GM12801 (cell line): ENCODE results near the gene CCDC51.

Experiments
- CTCF ChIP-seq: IDR thresholded peaks from one replicate; pipeline ENCODE4 v1.5.1; 2011; ENCODE audit warnings: control low read depth; ENCODE audit not compliant: insufficient read length; ENCODE audit errors: extremely low read depth

Gene CCDC51

GRCh38 chr3:48404440-48405342 is 35.2 kb downstream of the CCDC51 start:
- TF ChIP-seq CTCF, result no peak

GRCh38 chr3:48403533-48404439 is 36.1 kb downstream of the CCDC51 start:
- TF ChIP-seq CTCF, result no peak

- TF ChIP-seq CTCF, result no peak
Measured at GRCh38 chr3:48402907-48403306, 37.0 kb downstream of the CCDC51 start.

- TF ChIP-seq CTCF, result no peak
Measured at GRCh38 chr3:48402281-48402732, 37.6 kb downstream of the CCDC51 start.

- TF ChIP-seq CTCF, result no peak
Measured at GRCh38 chr3:48400824-48401433, 39.0 kb downstream of the CCDC51 start.

- TF ChIP-seq CTCF, result no peak
Measured at GRCh38 chr3:48399387-48400172, 40.3 kb downstream of the CCDC51 start.
